HEK293 (cell line): ENCODE results near the gene ZNF771.

Experiments
- GLI4 ChIP-seq: fragments of 450-650 bp; formaldehyde crosslinking; IDR thresholded peaks from 2 replicates; pipeline ENCODE4 v1.5.1; 2016; ENCODE audit warnings: missing biosample characterization, missing genetic modification characterization
- HOXA7 ChIP-seq: sonication (generic); formaldehyde crosslinking; IDR thresholded peaks from 2 replicates; pipeline ENCODE4 v1.8.1; 2022; ENCODE audit warnings: missing genetic modification reagents, borderline replicate concordance
- KLF8 ChIP-seq: fragments of 450-650 bp; formaldehyde crosslinking; IDR thresholded peaks from 2 replicates; pipeline ENCODE4 v1.5.1; 2016; ENCODE audit warnings: missing biosample characterization, missing genetic modification characterization
- OSR2 ChIP-seq: fragments of 450-650 bp; formaldehyde crosslinking; IDR thresholded peaks from 2 replicates; pipeline ENCODE4 v1.5.1; 2016; ENCODE audit warnings: missing biosample characterization, missing genetic modification characterization
- SP7 ChIP-seq: fragments of 450-650 bp; formaldehyde crosslinking; IDR thresholded peaks from 2 replicates; pipeline ENCODE4 v1.5.1; 2016; ENCODE audit warnings: missing biosample characterization, missing genetic modification characterization
- ZBTB21 ChIP-seq: fragments of 450-650 bp; formaldehyde crosslinking; IDR thresholded peaks from 2 replicates; pipeline ENCODE4 v1.5.1; 2017; ENCODE audit warnings: missing biosample characterization, missing genetic modification characterization
- ZFP37 ChIP-seq: fragments of 450-650 bp; formaldehyde crosslinking; IDR thresholded peaks from 2 replicates; pipeline ENCODE4 v1.5.1; 2016; ENCODE audit warnings: missing biosample characterization, missing genetic modification characterization
- ZNF155 ChIP-seq: fragments of 450-650 bp; formaldehyde crosslinking; IDR thresholded peaks from 2 replicates; pipeline ENCODE4 v1.5.1; 2016; ENCODE audit warnings: missing biosample characterization, missing genetic modification characterization
- ZNF157 ChIP-seq: fragments of 450-650 bp; formaldehyde crosslinking; IDR thresholded peaks from 2 replicates; pipeline ENCODE4 v1.5.1; 2016; ENCODE audit warnings: missing biosample characterization, missing genetic modification characterization
- ZNF16 ChIP-seq: fragments of 450-650 bp; formaldehyde crosslinking; IDR thresholded peaks from 2 replicates; pipeline ENCODE4 v1.5.1; 2016; ENCODE audit warnings: low read depth, missing biosample characterization, missing genetic modification characterization
- ZNF169 ChIP-seq: fragments of 450-650 bp; formaldehyde crosslinking; IDR thresholded peaks from 2 replicates; pipeline ENCODE4 v1.5.1; 2016; ENCODE audit warnings: missing biosample characterization, missing genetic modification characterization
- ZNF184 ChIP-seq: fragments of 450-650 bp; IDR thresholded peaks from 2 replicates; pipeline ENCODE4 v1.5.1; 2018; ENCODE audit warnings: missing biosample characterization, mild to moderate bottlenecking, missing genetic modification characterization
- ZNF202 ChIP-seq: fragments of 450-650 bp; formaldehyde crosslinking; IDR thresholded peaks from 2 replicates; pipeline ENCODE4 v1.5.1; 2016; ENCODE audit warnings: missing biosample characterization, missing genetic modification characterization, borderline replicate concordance
- ZNF248 ChIP-seq: fragments of 450-650 bp; formaldehyde crosslinking; IDR thresholded peaks from 2 replicates; pipeline ENCODE4 v1.5.1; 2017; ENCODE audit warnings: missing biosample characterization, missing genetic modification characterization
- ZNF266 ChIP-seq: fragments of 450-650 bp; formaldehyde crosslinking; IDR thresholded peaks from 2 replicates; pipeline ENCODE4 v1.5.1; 2016; ENCODE audit warnings: missing biosample characterization, missing genetic modification characterization, low read depth
- ZNF391 ChIP-seq: fragments of 450-650 bp; formaldehyde crosslinking; IDR thresholded peaks from 2 replicates; pipeline ENCODE4 v1.5.1; 2016; ENCODE audit warnings: low read depth, missing biosample characterization, missing genetic modification characterization, borderline replicate concordance
- ZNF394 ChIP-seq: fragments of 450-650 bp; formaldehyde crosslinking; IDR thresholded peaks from 2 replicates; pipeline ENCODE4 v1.5.1; 2016; ENCODE audit warnings: missing biosample characterization, missing genetic modification characterization, mild to moderate bottlenecking, moderate library complexity, borderline replicate concordance
- ZNF510 ChIP-seq: fragments of 450-650 bp; formaldehyde crosslinking; IDR thresholded peaks from 2 replicates; pipeline ENCODE4 v1.5.1; 2018; ENCODE audit warnings: mild to moderate bottlenecking, missing genetic modification characterization, missing biosample characterization; ENCODE audit not compliant: insufficient replicate concordance
- ZNF514 ChIP-seq: fragments of 450-650 bp; formaldehyde crosslinking; IDR thresholded peaks from 2 replicates; pipeline ENCODE4 v1.5.1; 2016; ENCODE audit warnings: missing biosample characterization, missing genetic modification characterization
- ZNF530 ChIP-seq: fragments of 450-650 bp; formaldehyde crosslinking; IDR thresholded peaks from 2 replicates; pipeline ENCODE4 v1.5.1; 2016; ENCODE audit warnings: low read depth, missing biosample characterization, missing genetic modification characterization
- ZNF548 ChIP-seq: fragments of 450-650 bp; formaldehyde crosslinking; IDR thresholded peaks from 2 replicates; pipeline ENCODE4 v1.5.1; 2016; ENCODE audit warnings: missing biosample characterization, missing genetic modification characterization
- ZNF549 ChIP-seq: fragments of 450-650 bp; IDR thresholded peaks from 2 replicates; pipeline ENCODE4 v1.5.1; 2018; ENCODE audit warnings: missing biosample characterization, missing genetic modification characterization, mild to moderate bottlenecking, inconsistent platforms, moderate library complexity
- ZNF585B ChIP-seq: fragments of 450-650 bp; formaldehyde crosslinking; IDR thresholded peaks from 2 replicates; pipeline ENCODE4 v1.5.1; 2016; ENCODE audit warnings: missing biosample characterization, missing genetic modification characterization
- ZNF626 ChIP-seq: fragments of 450-650 bp; sonication (Bioruptor Pico); formaldehyde crosslinking; IDR thresholded peaks from 2 replicates; pipeline ENCODE4 v1.5.1; 2018; ENCODE audit warnings: missing biosample characterization, missing genetic modification characterization, inconsistent platforms
- ZNF629 ChIP-seq: fragments of 450-650 bp; formaldehyde crosslinking; IDR thresholded peaks from 2 replicates; pipeline ENCODE4 v1.5.1; 2017; ENCODE audit warnings: missing biosample characterization, missing genetic modification characterization
- ZNF654 ChIP-seq: fragments of 450-650 bp; formaldehyde crosslinking; IDR thresholded peaks from 2 replicates; pipeline ENCODE4 v1.5.1; 2016; ENCODE audit warnings: low read depth, missing biosample characterization, missing genetic modification characterization
- ZNF670 ChIP-seq: fragments of 450-650 bp; formaldehyde crosslinking; IDR thresholded peaks from 2 replicates; pipeline ENCODE4 v1.5.1; 2016; ENCODE audit warnings: missing biosample characterization, missing genetic modification characterization, low read depth
- ZNF76 ChIP-seq: fragments of 450-650 bp; formaldehyde crosslinking; IDR thresholded peaks from 2 replicates; pipeline ENCODE4; 2016; ENCODE audit warnings: low read depth, missing biosample characterization, missing genetic modification characterization, borderline replicate concordance
- ZNF785 ChIP-seq: fragments of 450-650 bp; formaldehyde crosslinking; IDR thresholded peaks from 2 replicates; pipeline ENCODE4 v1.5.1; 2016; ENCODE audit warnings: missing biosample characterization, missing genetic modification characterization
- ZNF791 ChIP-seq: fragments of 450-650 bp; formaldehyde crosslinking; IDR thresholded peaks from 2 replicates; pipeline ENCODE4 v1.5.1; 2016; ENCODE audit warnings: missing biosample characterization, missing genetic modification characterization
- ZNF843 ChIP-seq: fragments of 450-650 bp; formaldehyde crosslinking; IDR thresholded peaks from 2 replicates; pipeline ENCODE4 v1.5.1; 2016; ENCODE audit warnings: missing biosample characterization, missing genetic modification characterization
- TF ChIP-seq, protein P1 (sequence below): fragments of 450-650 bp; formaldehyde crosslinking; conservative IDR thresholded peaks from 2 replicates; pipeline ENCODE4 v1.5.1; 2016; ENCODE audit warnings: low read depth, missing biosample characterization, missing genetic modification characterization
- TF ChIP-seq, protein P2 (sequence below): fragments of 450-650 bp; formaldehyde crosslinking; IDR thresholded peaks from 2 replicates; pipeline ENCODE4 v1.5.1; 2016; ENCODE audit warnings: missing biosample characterization, missing genetic modification characterization
- TF ChIP-seq, protein P3 (sequence below): fragments of 450-650 bp; formaldehyde crosslinking; IDR thresholded peaks from 2 replicates; pipeline ENCODE4 v1.5.1; 2016; ENCODE audit warnings: missing biosample characterization, missing genetic modification characterization

The ZNF771 gene

DNA sequence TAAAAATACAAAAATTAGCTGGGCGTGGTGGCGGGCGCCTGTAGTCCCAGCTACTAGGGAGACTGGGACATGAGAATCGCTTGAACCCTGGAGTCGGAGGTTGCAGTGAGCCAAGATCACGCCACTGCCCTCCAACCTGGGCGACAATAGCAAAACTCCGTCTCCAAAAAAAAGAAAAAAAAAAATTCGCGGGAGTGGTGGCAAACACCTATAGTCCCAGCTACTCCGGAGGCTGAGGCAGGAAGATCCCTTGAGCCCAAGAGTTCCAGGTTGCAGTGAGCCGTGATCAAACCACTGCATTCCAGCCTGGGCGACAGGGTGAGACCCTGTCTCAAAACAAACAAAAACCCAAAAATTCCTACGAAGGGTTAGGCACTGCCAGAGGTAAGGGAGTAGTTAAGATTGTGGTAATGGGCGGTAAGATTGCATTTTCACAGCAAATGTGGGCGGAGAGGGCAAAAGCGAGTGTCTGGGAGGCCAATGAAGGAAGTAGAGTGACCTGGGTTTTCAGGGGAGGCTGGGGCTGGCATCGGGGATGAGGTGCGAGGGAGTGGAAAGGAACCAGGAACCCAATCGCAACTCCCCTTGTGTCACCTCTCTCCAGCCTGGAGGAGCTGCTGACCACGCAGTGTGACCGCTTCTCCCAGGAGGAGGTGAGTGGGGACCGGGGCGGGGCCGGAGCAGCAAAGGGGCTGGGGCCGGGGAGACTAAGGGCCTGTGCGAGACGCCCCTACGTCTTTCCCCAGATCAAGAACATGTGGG, 30.2 kb upstream of the ZNF771 start (continued):
- TF ChIP-seq ZNF16 (tag by site-specific recombination) (no peak), ZNF391 (tag by site-specific recombination) (no peak), ZNF791 (tag by site-specific recombination) (no peak), OSR2 (no peak), ZFP37 (tag by site-specific recombination) (no peak), ZNF202 (tag by site-specific recombination) (no peak), ZNF549 (tag by site-specific recombination) (no peak), ZNF266 (tag by site-specific recombination) (no peak), ZNF514 (no peak), ZNF670 (no peak), ZNF785 (tag by site-specific recombination) (no peak), ZNF394 (tag by site-specific recombination) (peak; percentile 58; the same call in 1 of the 2 replicates), ZNF248 (tag by site-specific recombination) (no peak), ZNF626 (no peak), ZBTB21 (tag by site-specific recombination) (no peak), ZNF548 (tag by site-specific recombination) (no peak), ZNF629 (tag by site-specific recombination) (no peak), ZNF76 (no peak), ZNF169 (tag by site-specific recombination) (no peak), KLF8 (tag by site-specific recombination) (no peak), HOXA7 (CRISPR knock-in tag) (no peak), SP7 (tag by site-specific recombination) (0 out of 2 replicates have a peak, but pooled peaks have one; percentile 44), ZNF843 (0 out of 2 replicates have a peak, but pooled peaks have one; percentile 1), ZNF510 (no peak), ZNF157 (tag by site-specific recombination) (no peak), ZNF530 (tag by site-specific recombination) (no peak), GLI4 (tag by site-specific recombination) (0 out of 2 replicates have a peak, but pooled peaks have one; percentile 59), ZNF155 (tag by site-specific recombination) (no peak), ZNF184 (no peak), ZNF654 (tag by site-specific recombination) (no peak), ZNF585B (no peak)
- TF ChIP-seq, protein P1, sequence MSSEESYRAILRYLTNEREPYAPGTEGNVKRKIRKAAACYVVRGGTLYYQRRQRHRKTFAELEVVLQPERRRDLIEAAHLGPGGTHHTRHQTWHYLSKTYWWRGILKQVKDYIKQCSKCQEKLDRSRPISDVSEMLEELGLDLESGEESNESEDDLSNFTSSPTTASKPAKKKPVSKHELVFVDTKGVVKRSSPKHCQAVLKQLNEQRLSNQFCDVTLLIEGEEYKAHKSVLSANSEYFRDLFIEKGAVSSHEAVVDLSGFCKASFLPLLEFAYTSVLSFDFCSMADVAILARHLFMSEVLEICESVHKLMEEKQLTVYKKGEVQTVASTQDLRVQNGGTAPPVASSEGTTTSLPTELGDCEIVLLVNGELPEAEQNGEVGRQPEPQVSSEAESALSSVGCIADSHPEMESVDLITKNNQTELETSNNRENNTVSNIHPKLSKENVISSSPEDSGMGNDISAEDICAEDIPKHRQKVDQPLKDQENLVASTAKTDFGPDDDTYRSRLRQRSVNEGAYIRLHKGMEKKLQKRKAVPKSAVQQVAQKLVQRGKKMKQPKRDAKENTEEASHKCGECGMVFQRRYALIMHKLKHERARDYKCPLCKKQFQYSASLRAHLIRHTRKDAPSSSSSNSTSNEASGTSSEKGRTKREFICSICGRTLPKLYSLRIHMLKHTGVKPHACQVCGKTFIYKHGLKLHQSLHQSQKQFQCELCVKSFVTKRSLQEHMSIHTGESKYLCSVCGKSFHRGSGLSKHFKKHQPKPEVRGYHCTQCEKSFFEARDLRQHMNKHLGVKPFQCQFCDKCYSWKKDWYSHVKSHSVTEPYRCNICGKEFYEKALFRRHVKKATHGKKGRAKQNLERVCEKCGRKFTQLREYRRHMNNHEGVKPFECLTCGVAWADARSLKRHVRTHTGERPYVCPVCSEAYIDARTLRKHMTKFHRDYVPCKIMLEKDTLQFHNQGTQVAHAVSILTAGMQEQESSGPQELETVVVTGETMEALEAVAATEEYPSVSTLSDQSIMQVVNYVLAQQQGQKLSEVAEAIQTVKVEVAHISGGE (tag by site-specific recombination) = no peak
- TF ChIP-seq, protein P2, sequence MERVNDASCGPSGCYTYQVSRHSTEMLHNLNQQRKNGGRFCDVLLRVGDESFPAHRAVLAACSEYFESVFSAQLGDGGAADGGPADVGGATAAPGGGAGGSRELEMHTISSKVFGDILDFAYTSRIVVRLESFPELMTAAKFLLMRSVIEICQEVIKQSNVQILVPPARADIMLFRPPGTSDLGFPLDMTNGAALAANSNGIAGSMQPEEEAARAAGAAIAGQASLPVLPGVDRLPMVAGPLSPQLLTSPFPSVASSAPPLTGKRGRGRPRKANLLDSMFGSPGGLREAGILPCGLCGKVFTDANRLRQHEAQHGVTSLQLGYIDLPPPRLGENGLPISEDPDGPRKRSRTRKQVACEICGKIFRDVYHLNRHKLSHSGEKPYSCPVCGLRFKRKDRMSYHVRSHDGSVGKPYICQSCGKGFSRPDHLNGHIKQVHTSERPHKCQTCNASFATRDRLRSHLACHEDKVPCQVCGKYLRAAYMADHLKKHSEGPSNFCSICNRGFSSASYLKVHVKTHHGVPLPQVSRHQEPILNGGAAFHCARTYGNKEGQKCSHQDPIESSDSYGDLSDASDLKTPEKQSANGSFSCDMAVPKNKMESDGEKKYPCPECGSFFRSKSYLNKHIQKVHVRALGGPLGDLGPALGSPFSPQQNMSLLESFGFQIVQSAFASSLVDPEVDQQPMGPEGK = peak; percentile 85; the same call in 1 of the 2 replicates
- TF ChIP-seq, protein P3, sequence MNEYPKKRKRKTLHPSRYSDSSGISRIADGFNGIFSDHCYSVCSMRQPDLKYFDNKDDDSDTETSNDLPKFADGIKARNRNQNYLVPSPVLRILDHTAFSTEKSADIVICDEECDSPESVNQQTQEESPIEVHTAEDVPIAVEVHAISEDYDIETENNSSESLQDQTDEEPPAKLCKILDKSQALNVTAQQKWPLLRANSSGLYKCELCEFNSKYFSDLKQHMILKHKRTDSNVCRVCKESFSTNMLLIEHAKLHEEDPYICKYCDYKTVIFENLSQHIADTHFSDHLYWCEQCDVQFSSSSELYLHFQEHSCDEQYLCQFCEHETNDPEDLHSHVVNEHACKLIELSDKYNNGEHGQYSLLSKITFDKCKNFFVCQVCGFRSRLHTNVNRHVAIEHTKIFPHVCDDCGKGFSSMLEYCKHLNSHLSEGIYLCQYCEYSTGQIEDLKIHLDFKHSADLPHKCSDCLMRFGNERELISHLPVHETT (tag by site-specific recombination) = no peak
